ENCODE data around the gene NDUFS3. TPM values are rescaled to one million over a fixed set of nuclear protein-coding genes. Genes with fewer than 3 reads are reported as not detected.
"Not testable (repeated sequence)": the region's sequence is repeated elsewhere in the genome, so short reads cannot be mapped to it uniquely, and the experiment has no call there.

The NDUFS3 gene
- polyA plus RNA-seq (2013, experiment 1 of 2; ENCODE audit: insufficient read length), result 66.1 TPM
- polyA plus RNA-seq (2013, experiment 2 of 2; ENCODE audit: insufficient read length), result 69.6 TPM

DNA sequence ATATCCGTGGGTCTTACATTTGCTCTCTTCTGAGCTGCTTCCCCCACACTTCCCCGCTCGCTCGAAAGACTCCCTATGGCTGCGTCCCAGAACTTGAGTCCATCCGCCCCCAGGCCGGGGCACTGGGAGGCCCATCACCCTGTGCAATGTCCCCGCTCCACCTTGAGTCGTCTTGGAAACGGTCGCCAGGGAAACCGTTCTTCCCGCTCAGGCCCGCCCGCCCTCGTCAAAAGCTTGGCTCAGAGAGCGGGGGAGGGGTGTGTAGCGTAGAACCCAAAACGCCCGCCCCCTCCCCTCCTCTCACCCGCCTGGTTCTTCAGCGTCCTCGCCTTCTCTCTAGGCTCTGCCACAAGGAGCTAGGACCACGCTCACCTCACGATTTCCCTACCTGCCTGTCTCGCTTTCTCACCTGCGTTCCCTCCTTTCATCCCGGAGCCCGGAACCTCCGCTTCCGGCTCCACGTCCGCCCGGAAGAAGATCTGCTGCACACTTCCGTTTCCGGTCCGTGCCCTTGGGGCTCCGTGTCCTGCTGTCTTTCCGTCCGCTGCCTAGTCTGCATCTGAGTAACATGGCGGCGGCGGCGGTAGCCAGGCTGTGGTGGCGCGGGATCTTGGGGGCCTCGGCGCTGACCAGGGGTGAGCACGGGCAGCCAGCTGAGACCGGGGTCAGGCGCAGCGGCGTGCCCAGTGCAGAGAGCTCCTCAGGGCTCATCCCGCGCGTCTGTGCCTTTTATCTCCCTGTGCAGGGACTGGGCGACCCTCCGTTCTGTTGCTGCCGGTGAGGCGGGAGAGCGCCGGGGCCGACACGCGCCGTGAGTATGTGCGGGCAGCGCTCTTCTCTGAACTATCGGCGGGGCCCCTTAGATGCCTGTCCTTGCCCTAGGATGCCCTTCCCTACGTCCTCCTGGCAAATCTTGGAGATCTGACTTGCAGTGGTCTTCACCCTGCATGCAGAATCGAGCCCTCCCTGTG is at the start of gene NDUFS3, which contains the start of gene KBTBD4:
Gene NDUFS3, plus strand, starts transcription at position 551 of the 971 bp plus-strand sequence. Its CDS starts 18 bp downstream, at position 569.
Gene KBTBD4, minus strand, starts transcription at position 447 of the 971 bp plus-strand sequence. Its CDS starts 19 bp downstream, at position 428.
- DNase-seq, result peak; percentile 86

DNA sequence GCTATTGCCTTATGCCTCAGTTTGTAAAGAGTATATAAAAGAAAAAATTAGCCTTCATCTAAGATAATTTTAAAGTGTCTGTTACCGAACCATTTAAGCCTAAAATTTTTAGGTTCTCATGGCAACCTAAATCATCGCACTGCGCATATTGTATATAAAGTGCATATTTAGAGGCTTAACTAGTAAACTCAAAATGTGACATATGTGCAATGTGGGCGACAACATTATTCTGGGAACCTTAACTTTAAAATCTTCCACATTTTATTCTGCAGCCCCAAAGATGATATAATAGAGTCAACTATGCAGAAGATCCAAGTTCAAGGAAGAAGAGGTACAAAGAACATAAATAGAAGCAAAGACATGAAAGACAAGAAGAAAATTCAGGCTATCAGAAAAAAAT is 48.9 kb upstream of the NDUFS3 start:
- no peak for DNase-seq

DNA sequence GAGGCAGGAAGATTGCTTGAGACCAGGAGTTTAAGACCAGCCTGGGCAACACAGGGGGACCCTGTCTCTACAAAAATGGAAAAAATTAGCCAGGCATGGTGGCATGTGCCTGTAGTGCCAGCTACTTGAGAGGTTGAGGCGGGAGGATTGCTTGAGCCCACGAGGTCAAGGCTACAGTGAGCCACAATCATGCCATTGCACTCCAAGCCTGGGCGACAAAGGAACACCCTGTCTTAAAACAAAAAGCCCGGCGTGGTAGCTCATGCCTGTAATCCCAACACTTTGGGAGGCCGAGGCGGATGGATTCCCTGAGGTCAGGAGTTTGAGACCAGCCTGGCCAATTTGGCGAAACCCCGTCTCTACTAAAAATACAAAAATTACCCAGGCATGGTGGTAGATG is 48.2 kb upstream of the NDUFS3 start:
- not testable (repeated sequence) for DNase-seq

DNA sequence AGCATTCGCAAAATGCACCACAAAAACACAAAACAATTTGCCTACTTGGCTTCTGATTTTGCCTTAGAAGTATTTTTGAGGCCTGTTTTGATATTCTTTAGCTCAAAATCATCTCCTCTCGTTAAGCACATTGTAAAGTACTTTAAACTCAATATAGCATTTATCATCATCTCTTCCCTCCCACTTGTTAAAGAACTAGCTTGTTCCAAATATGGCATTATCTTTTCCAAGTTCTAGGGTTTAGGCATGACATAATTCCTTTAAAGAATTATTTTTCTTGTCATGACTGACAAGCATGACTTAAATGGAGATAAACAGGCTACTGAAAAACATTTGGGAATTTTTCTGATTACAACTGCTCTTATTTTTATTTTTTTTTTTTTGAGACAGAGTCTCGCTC is 47.2 kb upstream of the NDUFS3 start:
- DNase-seq, result no peak

DNA sequence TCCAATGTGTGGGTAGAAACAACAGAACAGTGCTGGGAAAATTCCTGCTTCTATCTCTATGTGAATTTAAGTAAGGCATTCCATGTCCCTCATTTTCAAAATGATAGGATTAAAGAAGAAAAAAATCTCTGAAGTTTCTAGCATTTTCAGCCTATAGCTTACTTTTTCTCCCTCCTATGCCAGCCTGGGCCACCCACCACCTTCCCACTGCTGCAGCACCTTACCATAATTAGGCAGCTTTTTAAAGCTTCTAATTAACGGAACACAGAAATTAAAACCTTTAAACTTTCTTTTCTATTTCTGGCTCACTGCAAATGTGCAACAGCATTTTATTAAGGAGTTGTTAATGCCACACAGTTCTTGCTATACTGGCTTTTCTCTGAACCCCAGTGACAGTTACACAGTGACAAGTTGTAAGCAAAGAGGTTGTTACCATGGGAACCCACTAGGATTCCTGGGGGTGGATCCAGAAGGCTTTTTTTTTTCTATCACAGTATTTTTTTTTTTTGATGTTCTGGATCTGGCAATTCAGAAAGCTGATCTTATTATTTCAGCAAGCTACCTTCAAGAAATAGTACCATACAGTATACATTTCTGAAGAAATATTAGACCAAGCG is 46.2 kb upstream of the NDUFS3 start:
- no peak for DNase-seq

DNA sequence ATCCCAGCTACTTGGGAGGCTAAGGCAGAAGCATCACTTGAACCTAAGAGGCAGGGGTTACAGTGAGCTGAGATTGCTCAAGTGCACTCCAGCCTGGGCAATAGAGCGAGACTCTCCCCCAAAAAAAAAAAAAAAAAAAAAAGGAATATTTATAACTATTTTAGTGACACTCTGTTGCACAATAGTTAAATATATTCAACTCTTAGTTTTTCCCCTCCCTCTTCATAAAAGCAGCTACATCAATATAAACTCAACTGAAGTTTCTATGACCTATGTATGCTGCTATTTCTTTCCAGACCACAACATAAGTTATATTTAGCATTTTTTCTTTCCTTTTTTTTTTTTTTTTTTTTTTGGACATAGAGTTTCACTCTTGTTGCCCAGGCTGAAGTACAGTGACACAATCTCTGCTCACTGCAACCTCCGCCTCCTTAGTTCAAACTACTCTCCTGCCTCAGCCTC is 45.2 kb upstream of the NDUFS3 start:
- DNase-seq, result peak; percentile 82

GRCh38 chr11:47534704-47535251 is 44.1 kb upstream of the NDUFS3 start:
- DNase-seq, result no peak

GRCh38 chr11:47536915-47537314 is 42.0 kb upstream of the NDUFS3 start:
- DNase-seq, result no peak

DNA sequence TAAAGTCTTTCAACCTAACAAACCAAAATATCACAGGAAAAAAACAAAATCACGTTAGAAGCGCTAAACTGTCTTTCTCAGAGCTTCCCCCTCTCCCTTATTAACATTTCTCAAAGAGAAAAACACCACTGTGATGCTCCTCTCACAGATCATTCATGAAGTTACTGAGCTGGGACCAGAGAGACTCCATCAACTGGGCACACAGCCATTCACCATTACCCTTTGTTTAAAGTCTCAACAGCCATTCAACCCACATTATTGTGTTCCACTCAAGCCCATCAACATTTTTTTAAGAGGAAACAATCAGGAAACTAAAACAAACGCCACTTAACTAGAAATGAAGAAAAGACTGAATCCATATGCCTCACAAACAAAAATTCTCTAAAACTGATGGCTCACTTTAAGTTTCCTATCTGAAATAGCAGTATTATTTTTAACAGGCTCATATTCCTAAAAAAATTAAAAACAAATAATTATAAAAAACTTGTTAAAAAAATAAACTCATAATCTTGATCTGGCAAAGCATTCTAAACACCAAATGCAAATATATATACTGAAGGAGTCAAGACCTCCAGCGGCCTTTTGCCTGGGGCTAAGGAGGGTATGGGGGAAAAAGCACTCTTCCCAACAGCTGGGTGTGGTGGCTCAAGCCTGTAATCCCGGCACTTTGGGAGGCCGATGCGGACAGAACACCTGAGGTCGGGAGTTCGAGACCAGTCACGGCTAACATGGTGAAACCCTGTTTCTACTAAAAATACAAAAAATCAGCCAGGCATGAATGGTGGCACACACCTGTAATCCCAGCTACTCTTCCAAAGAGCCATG is 39.9 kb upstream of the NDUFS3 start:
- DNase-seq, result no peak

DNA sequence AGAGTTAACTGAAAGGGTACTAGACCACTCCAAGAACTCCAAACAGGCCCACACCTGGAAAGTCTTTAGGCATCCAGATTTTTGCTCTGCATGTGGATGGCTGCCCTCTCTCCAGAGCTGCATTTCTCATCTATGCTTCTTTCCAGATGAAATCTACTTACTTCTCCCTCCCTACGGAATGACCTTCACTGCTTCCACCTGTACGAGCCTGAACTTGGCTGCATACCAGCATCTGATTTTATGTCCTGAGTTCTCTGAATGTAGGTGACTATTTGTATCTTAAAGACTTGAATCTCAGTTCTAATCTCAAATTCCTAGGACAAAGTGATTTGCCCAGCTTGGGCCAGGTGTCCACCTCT is 39.2 kb upstream of the NDUFS3 start:
- DNase-seq, result no peak

GRCh38 chr11:47541070-47541469 is 37.8 kb upstream of the NDUFS3 start:
- DNase-seq, result no peak

GRCh38 chr11:47545298-47545697 is 33.6 kb upstream of the NDUFS3 start:
- DNase-seq, result no peak

GRCh38 chr11:47546274-47546673 is 32.6 kb upstream of the NDUFS3 start:
- DNase-seq, result not testable (repeated sequence)

DNA sequence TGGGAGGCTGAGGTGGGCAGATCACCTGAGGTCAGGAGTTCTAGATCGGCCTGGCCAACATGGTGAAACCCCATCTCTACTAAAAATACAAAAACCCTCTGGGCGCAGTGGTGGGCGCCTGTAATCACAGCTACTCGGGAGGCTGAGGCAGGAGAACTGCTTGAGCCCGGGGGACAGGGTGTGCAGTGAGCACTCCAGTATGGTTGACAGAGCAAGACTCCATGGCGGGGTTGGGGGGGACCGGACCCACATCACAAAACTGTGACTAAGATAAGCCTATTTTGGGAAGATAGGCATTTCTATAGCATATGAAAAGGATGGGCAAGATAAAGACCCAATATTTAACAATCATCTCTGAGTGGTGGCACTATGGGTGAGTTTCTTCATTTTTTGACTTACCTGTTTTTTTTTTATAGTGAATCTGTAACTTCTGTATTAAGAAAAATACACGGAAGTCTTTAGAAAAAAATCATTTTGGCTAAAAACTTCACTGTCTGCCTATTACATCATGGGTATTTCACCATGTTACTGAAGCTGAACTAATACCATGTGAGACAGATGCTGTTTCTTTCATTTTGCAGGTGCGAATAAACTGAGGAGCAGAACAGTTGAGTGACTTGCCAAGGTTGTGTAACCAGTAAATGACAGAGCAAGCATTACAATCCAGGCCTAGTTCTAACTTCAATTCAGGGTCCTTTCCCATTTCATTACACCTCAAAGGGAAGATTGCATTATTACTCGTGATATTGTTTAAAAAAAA is 28.4 kb upstream of the NDUFS3 start:
- no peak for DNase-seq

GRCh38 chr11:47551086-47551485 is 27.8 kb upstream of the NDUFS3 start:
- DNase-seq, result no peak

- DNase-seq, result peak; percentile 51
Measured at GRCh38 chr11:47552056-47552565, 26.8 kb upstream of the NDUFS3 start.

DNA sequence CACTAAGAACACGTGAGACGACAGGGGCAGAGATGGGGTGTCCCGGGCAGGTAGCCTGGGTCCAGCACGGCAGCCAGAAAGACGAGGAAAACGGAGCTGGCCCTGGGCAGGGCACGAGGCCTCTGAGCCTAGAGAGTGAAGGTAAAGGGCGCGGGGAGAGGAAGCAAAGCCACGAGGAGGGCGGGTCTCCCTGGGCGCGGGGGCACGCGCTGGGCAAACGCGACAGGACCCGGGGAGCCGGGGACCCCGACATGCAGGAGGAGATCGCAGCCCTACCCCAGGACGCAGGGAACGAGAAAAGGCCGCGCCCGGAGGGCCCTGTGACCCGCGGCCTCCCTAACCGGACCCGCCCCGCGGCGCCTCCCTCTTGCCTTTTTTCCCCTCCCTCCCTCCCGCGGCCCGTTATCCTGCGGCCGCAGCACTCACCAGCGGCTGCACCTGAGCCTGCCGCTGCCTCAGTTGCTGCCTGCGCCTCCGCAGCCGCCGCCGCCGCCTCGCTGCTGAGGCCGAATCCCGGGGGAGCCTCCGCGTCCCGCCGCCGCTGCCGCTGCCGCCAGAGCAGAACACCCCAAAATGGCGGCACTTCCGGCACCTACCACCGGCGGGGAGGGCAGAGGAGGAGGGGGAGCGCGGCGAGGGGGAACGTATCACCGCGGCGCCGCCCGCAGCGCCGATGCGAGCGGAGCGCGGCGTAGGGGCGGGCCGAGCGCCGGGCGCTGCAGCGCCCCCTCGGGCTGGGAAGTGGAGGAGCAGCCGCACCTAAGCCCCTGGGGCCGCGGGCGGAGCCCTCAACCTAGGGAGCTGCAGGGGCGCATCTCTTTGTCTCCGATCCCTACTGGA is 26.1 kb upstream of the NDUFS3 start, which contains the start of gene CELF1:
Gene CELF1, minus strand, starts transcription at position 567 of the 840 bp plus-strand sequence. CDS start 53,609 bp downstream, outside the sequence.
- peak; percentile 92 for DNase-seq

DNA sequence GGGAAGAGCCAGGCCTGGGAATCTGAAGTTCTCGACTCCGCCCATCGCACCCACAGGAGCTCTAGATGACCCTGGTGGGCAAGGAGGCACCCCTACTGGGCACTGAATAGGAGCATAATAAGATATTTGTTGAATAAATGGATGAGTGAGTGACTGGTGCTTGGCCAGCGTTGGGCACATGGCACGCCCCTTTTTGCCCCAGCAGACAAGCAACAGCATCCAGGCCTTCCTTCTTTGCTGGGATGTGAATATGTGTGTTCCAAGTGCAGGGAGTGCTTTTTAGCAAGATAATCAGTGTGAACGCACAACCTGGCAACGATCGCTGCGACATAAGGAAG is 25.5 kb upstream of the NDUFS3 start:
- DNase-seq, result no peak

GRCh38 chr11:47557004-47557403 is 21.9 kb upstream of the NDUFS3 start:
- DNase-seq, result not testable (repeated sequence)

GRCh38 chr11:47558695-47559094 is 20.2 kb upstream of the NDUFS3 start:
- DNase-seq, result no peak

Measured in fibroblast of skin of abdomen (primary cell).